Measurements from ENCODE around the gene MTA1.

DNA sequence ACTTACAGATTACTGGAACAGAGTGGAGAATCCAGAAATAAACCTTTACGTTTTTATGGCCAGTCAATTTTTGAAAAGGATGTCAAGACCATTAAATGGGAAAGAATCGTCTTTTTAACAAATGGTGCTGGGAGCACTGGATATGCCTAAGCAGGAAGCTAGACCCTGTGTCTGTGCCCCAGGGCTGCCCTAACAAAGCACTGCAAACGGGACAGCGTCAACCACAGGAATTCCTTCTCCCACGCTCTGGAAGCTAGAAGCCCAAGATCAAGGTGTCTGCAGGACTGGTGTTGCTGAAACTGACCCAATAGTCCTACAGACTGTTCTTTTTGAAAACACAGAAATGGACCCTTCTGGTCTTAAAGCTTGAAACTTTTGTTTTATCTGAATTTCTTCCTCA, 97.5 kb downstream of the MTA1 start:
- no peak for TF ChIP-seq SPI1 (IDR thresholded peaks at IDR 0.05; ENCODE audit: low read depth, low read length)
- TF ChIP-seq POU2F2 (IDR thresholded peaks at IDR 0.05; ENCODE audit: low read depth, low read length) = no peak
- no peak for TF ChIP-seq POLR2AphosphoS5 (IDR thresholded peaks at IDR 0.05; ENCODE audit: low read depth, low read length)
- TF ChIP-seq POLR2A (IDR thresholded peaks at IDR 0.05; ENCODE audit: low read depth, low read length) = no peak

All from GM12891 (cell line).